Measurements from ENCODE around the gene OTOGL.
"Not testable (repeated sequence)": the region's sequence is repeated elsewhere in the genome, so short reads cannot be mapped to it uniquely, and the experiment has no call there.

Gene OTOGL

GRCh38 chr12:80190001-80190400 lies 90.7 kb downstream of the OTOGL start:
- DNase-seq: no peak

- DNase-seq: no peak
Measured at GRCh38 chr12:80192087-80192486, 92.8 kb downstream of the OTOGL start.

- DNase-seq: no peak
Measured at GRCh38 chr12:80193865-80194264, 94.5 kb downstream of the OTOGL start.

- DNase-seq: no peak
Measured at GRCh38 chr12:80195074-80195726, 95.9 kb downstream of the OTOGL start.

- no peak for DNase-seq
Measured at GRCh38 chr12:80195737-80196136, 96.4 kb downstream of the OTOGL start.

GRCh38 chr12:80196419-80196818 lies 97.1 kb downstream of the OTOGL start:
- DNase-seq: no peak

GRCh38 chr12:80198782-80199337 lies 99.5 kb downstream of the OTOGL start:
- DNase-seq: no peak

- no peak for DNase-seq
Measured at GRCh38 chr12:80199931-80200330, 100.6 kb downstream of the OTOGL start.

- no peak for DNase-seq
Measured at GRCh38 chr12:80200414-80200813, 101.1 kb downstream of the OTOGL start.

GRCh38 chr12:80201908-80202307 lies 102.6 kb downstream of the OTOGL start:
- DNase-seq: no peak

- DNase-seq: no peak
Measured at GRCh38 chr12:80205960-80206359, 106.6 kb downstream of the OTOGL start.

- no peak for DNase-seq
Measured at GRCh38 chr12:80208071-80208470, 108.7 kb downstream of the OTOGL start.

GRCh38 chr12:80211671-80212070 lies 112.3 kb downstream of the OTOGL start:
- no peak for DNase-seq

GRCh38 chr12:80212938-80213645 lies 113.8 kb downstream of the OTOGL start:
- DNase-seq: no peak

- no peak for DNase-seq
Measured at GRCh38 chr12:80213871-80214270, 114.5 kb downstream of the OTOGL start.

- no peak for DNase-seq
Measured at GRCh38 chr12:80217011-80217535, 117.7 kb downstream of the OTOGL start.

- not testable (repeated sequence) for DNase-seq
Measured at GRCh38 chr12:80218925-80219324, 119.6 kb downstream of the OTOGL start.

GRCh38 chr12:80219345-80219744 lies 120.0 kb downstream of the OTOGL start:
- no peak for DNase-seq

GRCh38 chr12:80222261-80222660 lies 122.9 kb downstream of the OTOGL start:
- DNase-seq: no peak

- no peak for DNase-seq
Measured at GRCh38 chr12:80226576-80226975, 127.2 kb downstream of the OTOGL start.

GRCh38 chr12:80227904-80228303 lies 128.6 kb downstream of the OTOGL start:
- DNase-seq: not testable (repeated sequence)

- DNase-seq: no peak
Measured at GRCh38 chr12:80230068-80230467, 130.7 kb downstream of the OTOGL start.

GRCh38 chr12:80232837-80233236 lies 133.5 kb downstream of the OTOGL start:
- no peak for DNase-seq

GRCh38 chr12:80233926-80234325 lies 134.6 kb downstream of the OTOGL start:
- no peak for DNase-seq

All from NCI-H1048 (cell line).